ENCODE data around the gene DYRK1B.

Gene DYRK1B

GRCh38 chr19:39840492-39840891 is 6.5 kb upstream of the DYRK1B start:
- H3K4me3 ChIP-seq (ENCODE audit: control insufficient read depth in 1 of 7, extremely low read depth in 1 of 7, insufficient read depth in 4 of 7, low read depth in 2 of 7, low read length in 6 of 7): no peak overlapping the region
- no peak overlapping the region for H3K27ac ChIP-seq (ENCODE audit: insufficient read depth in 1 of 2, low read depth in 1 of 2, low read length in 2 of 2, poor library complexity in 1 of 2, severe bottlenecking in 2 of 2)
- POLR2A ChIA-PET: no interaction called here
- 96% methylated on average over 14 of the region's 17 CpGs for WGBS (ENCODE audit: insufficient coverage)
- no peaks in the 10 kb centered on the region for H3K27me3 ChIP-seq (replicated peaks in 2 of 5; ENCODE audit: control insufficient read depth in 4 of 5, insufficient read depth in 5 of 5, low read length in 4 of 5)
- no peaks in the 10 kb centered on the region for H3K9me3 ChIP-seq (ENCODE audit: control extremely low read depth in 1 of 5, control insufficient read depth in 4 of 5, insufficient read depth in 2 of 5, low read depth in 1 of 5, low read length in 4 of 5)
- peaks cover 5 to 50% (median 43%) of the 10 kb centered on the region in 4 experiments for H3K36me3 ChIP-seq (ENCODE audit: control insufficient read depth in 4 of 4, insufficient read depth in 4 of 4, low read length in 3 of 4)
- peaks cover 8 to 30% (median 24%) of the 10 kb centered on the region in 4 experiments for H3K4me1 ChIP-seq (ENCODE audit: control extremely low read depth in 1 of 4, control insufficient read depth in 4 of 4, insufficient read depth in 4 of 4, low read length in 3 of 4)
- DNase-seq: no peak
- CTCF ChIA-PET: interaction anchor here (6.9 kb wide), 1 partner anchor 50 kb away, joined by 89 read pairs; no protein-coding TSS in a partner anchor

GRCh38 chr19:39839678-39840327 is 5.8 kb upstream of the DYRK1B start:
- ChIA-PET POLR2A (no interaction called here), CTCF (interaction anchor here (1.3 kb wide), 1 partner anchor 47 kb away, joined by 3 read pairs; no protein-coding TSS in a partner anchor)
- WGBS (ENCODE audit: insufficient coverage): 98% methylated on average over 8 of the region's 13 CpGs

DNA sequence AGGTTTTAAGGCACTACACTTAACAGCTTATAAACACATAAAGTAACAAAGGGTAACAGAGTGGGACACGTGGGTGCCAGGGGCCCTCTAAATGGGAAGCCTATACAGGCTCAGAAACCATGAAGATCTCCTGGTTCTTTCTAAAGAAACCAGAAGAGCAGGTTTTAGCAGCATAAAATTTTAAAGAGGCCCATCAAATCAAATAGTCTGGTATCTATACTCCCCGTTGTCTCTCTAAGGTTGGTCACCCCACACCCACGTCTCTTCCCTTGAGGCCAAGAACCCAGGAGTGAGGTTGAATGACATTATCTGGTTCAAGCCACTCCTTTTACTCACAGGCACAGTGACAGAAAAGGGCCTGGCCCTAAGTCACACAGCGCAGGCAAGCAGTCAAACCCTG is 4.6 kb upstream of the DYRK1B start:
- Histone ChIP-seq H3K27ac (ENCODE audit: insufficient read depth in 1 of 2, low read depth in 1 of 2, low read length in 2 of 2, poor library complexity in 1 of 2, severe bottlenecking in 2 of 2) (peak overlapping the region in 1 of 2 experiments; percentile 40), H3K9me3 (ENCODE audit: control extremely low read depth in 1 of 5, control insufficient read depth in 4 of 5, insufficient read depth in 2 of 5, low read depth in 1 of 5, low read length in 4 of 5) (no peaks in the 10 kb centered on the region), H3K4me1 (ENCODE audit: control extremely low read depth in 1 of 4, control insufficient read depth in 4 of 4, insufficient read depth in 4 of 4, low read length in 3 of 4) (peaks cover 0 to 18% (median 10%) of the 10 kb centered on the region in 4 experiments), H3K4me3 (ENCODE audit: control insufficient read depth in 1 of 7, extremely low read depth in 1 of 7, insufficient read depth in 4 of 7, low read depth in 2 of 7, low read length in 6 of 7) (no peak overlapping the region), H3K27me3 (replicated peaks in 2 of 5; ENCODE audit: control insufficient read depth in 4 of 5, insufficient read depth in 5 of 5, low read length in 4 of 5) (no peaks in the 10 kb centered on the region), H3K36me3 (ENCODE audit: control insufficient read depth in 4 of 4, insufficient read depth in 4 of 4, low read length in 3 of 4) (peaks cover 5 to 61% (median 53%) of the 10 kb centered on the region in 4 experiments)
- DNase-seq: no peak
- 98% methylated on average over 4 of the region's 4 CpGs for WGBS (ENCODE audit: insufficient coverage)
- ChIA-PET CTCF (interaction anchor here (1.3 kb wide), 1 partner anchor 46 kb away, joined by 3 read pairs; no protein-coding TSS in a partner anchor), POLR2A (interaction anchor here (0.6 kb wide), 1 partner anchor 18 kb away, joined by 3 read pairs; no protein-coding TSS in a partner anchor)

More at GRCh38 chr19:39839678-39840327, 5.8 kb upstream of the DYRK1B start:
- Histone ChIP-seq H3K27ac (ENCODE audit: insufficient read depth in 1 of 2, low read depth in 1 of 2, low read length in 2 of 2, poor library complexity in 1 of 2, severe bottlenecking in 2 of 2) (peak overlapping the region in 1 of 2 experiments; percentile 40), H3K27me3 (replicated peaks in 2 of 5; ENCODE audit: control insufficient read depth in 4 of 5, insufficient read depth in 5 of 5, low read length in 4 of 5) (no peaks in the 10 kb centered on the region), H3K4me3 (ENCODE audit: control insufficient read depth in 1 of 7, extremely low read depth in 1 of 7, insufficient read depth in 4 of 7, low read depth in 2 of 7, low read length in 6 of 7) (no peak overlapping the region), H3K36me3 (ENCODE audit: control insufficient read depth in 4 of 4, insufficient read depth in 4 of 4, low read length in 3 of 4) (peaks cover 5 to 54% (median 47%) of the 10 kb centered on the region in 4 experiments), H3K9me3 (ENCODE audit: control extremely low read depth in 1 of 5, control insufficient read depth in 4 of 5, insufficient read depth in 2 of 5, low read depth in 1 of 5, low read length in 4 of 5) (no peaks in the 10 kb centered on the region), H3K4me1 (ENCODE audit: control extremely low read depth in 1 of 4, control insufficient read depth in 4 of 4, insufficient read depth in 4 of 4, low read length in 3 of 4) (peaks cover 3 to 23% (median 17%) of the 10 kb centered on the region in 4 experiments)
- DNase-seq: no peak

DNA sequence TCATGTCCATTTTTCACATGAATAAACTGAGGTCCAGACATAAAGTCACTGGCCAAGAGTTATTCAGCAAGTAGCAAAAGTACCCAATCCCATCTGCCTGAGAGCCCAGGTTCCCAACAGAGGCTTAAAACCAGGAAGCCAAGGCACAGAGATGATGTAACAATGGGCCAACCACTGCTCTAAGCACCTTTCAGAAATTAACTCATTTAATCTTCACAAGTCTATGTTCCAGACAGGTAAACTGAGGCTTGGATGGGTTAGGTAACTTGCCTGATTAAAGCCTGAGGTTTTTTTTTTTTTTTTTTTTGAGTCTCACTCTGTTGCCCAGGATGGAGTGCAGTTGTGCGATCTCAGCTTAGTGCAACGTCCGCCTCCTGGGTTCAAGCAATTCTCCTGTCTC is 4.0 kb upstream of the DYRK1B start:
- Histone ChIP-seq H3K27me3 (replicated peaks in 2 of 5; ENCODE audit: control insufficient read depth in 4 of 5, insufficient read depth in 5 of 5, low read length in 4 of 5) (no peaks in the 10 kb centered on the region), H3K36me3 (ENCODE audit: control insufficient read depth in 4 of 4, insufficient read depth in 4 of 4, low read length in 3 of 4) (peaks cover 5 to 61% (median 53%) of the 10 kb centered on the region in 4 experiments), H3K27ac (ENCODE audit: insufficient read depth in 1 of 2, low read depth in 1 of 2, low read length in 2 of 2, poor library complexity in 1 of 2, severe bottlenecking in 2 of 2) (no peak overlapping the region), H3K4me1 (ENCODE audit: control extremely low read depth in 1 of 4, control insufficient read depth in 4 of 4, insufficient read depth in 4 of 4, low read length in 3 of 4) (peaks cover 0 to 19% (median 9%) of the 10 kb centered on the region in 4 experiments), H3K9me3 (ENCODE audit: control extremely low read depth in 1 of 5, control insufficient read depth in 4 of 5, insufficient read depth in 2 of 5, low read depth in 1 of 5, low read length in 4 of 5) (no peaks in the 10 kb centered on the region), H3K4me3 (ENCODE audit: control insufficient read depth in 1 of 7, extremely low read depth in 1 of 7, insufficient read depth in 4 of 7, low read depth in 2 of 7, low read length in 6 of 7) (no peak overlapping the region)
- DNase-seq: no peak
- ChIA-PET CTCF (no interaction called here), POLR2A (interaction anchor here (0.6 kb wide), 1 partner anchor 17 kb away, joined by 3 read pairs; no protein-coding TSS in a partner anchor)
- no CpG with 5 or more reads among the region's 3 CpGs for WGBS (ENCODE audit: insufficient coverage)

GRCh38 chr19:39834287-39834841 is 402 bp upstream of the DYRK1B start:
- ChIA-PET POLR2A (interaction anchor here (0.6 to 2.1 kb wide), 3 partner anchors 8 to 1107 kb away, joined by 3 to 8 read pairs (median 4); no protein-coding TSS in a partner anchor), CTCF (interaction anchor here (1.6 to 1.7 kb wide), 2 partner anchors 10 to 11 kb away, joined by 5 to 14 read pairs; no protein-coding TSS in a partner anchor)
- 41% methylated on average over 12 of the region's 19 CpGs for WGBS (ENCODE audit: insufficient coverage)
- H3K4me1 ChIP-seq (ENCODE audit: control extremely low read depth in 1 of 4, control insufficient read depth in 4 of 4, insufficient read depth in 4 of 4, low read length in 3 of 4): peaks cover 8 to 26% (median 18%) of the 10 kb centered on the region in 4 experiments
- H3K4me3 ChIP-seq (ENCODE audit: control insufficient read depth in 1 of 7, extremely low read depth in 1 of 7, insufficient read depth in 4 of 7, low read depth in 2 of 7, low read length in 6 of 7): peak overlapping the region in 6 of 7 experiments; percentile 1 to 96 (median 86)
- peak overlapping the region; percentile 98 to 99 for H3K27ac ChIP-seq (ENCODE audit: insufficient read depth in 1 of 2, low read depth in 1 of 2, low read length in 2 of 2, poor library complexity in 1 of 2, severe bottlenecking in 2 of 2)
- H3K27me3 ChIP-seq (replicated peaks in 2 of 5; ENCODE audit: control insufficient read depth in 4 of 5, insufficient read depth in 5 of 5, low read length in 4 of 5): no peaks in the 10 kb centered on the region
- DNase-seq: no peak
- H3K36me3 ChIP-seq (ENCODE audit: control insufficient read depth in 4 of 4, insufficient read depth in 4 of 4, low read length in 3 of 4): peaks cover 8 to 73% (median 62%) of the 10 kb centered on the region in 4 experiments
- no peaks in the 10 kb centered on the region for H3K9me3 ChIP-seq (ENCODE audit: control extremely low read depth in 1 of 5, control insufficient read depth in 4 of 5, insufficient read depth in 2 of 5, low read depth in 1 of 5, low read length in 4 of 5)

GRCh38 chr19:39833160-39833463 is 850 bp downstream of the DYRK1B start:
- WGBS (ENCODE audit: insufficient coverage): 0% methylated on average over 5 of the region's 24 CpGs
- CTCF ChIA-PET: interaction anchor here (1.6 to 1.7 kb wide), 2 partner anchors 10 to 11 kb away, joined by 5 to 14 read pairs; no protein-coding TSS in a partner anchor
- no peaks in the 10 kb centered on the region for H3K9me3 ChIP-seq (ENCODE audit: control extremely low read depth in 1 of 5, control insufficient read depth in 4 of 5, insufficient read depth in 2 of 5, low read depth in 1 of 5, low read length in 4 of 5)
- H3K4me3 ChIP-seq (ENCODE audit: control insufficient read depth in 1 of 7, extremely low read depth in 1 of 7, insufficient read depth in 4 of 7, low read depth in 2 of 7, low read length in 6 of 7): peak overlapping the region; percentile 66 to 96 (median 89)
- H3K4me1 ChIP-seq (ENCODE audit: control extremely low read depth in 1 of 4, control insufficient read depth in 4 of 4, insufficient read depth in 4 of 4, low read length in 3 of 4): peaks cover 8 to 26% (median 18%) of the 10 kb centered on the region in 4 experiments
- H3K27ac ChIP-seq (ENCODE audit: insufficient read depth in 1 of 2, low read depth in 1 of 2, low read length in 2 of 2, poor library complexity in 1 of 2, severe bottlenecking in 2 of 2): peak overlapping the region; percentile 98 to 99
- H3K36me3 ChIP-seq (ENCODE audit: control insufficient read depth in 4 of 4, insufficient read depth in 4 of 4, low read length in 3 of 4): peaks cover 12 to 74% (median 59%) of the 10 kb centered on the region in 4 experiments
- POLR2A ChIA-PET: interaction anchor here (2.1 kb wide), 1 partner anchor 11 kb away, joined by 8 read pairs; no protein-coding TSS in a partner anchor
- DNase-seq: no peak
- H3K27me3 ChIP-seq (replicated peaks in 2 of 5; ENCODE audit: control insufficient read depth in 4 of 5, insufficient read depth in 5 of 5, low read length in 4 of 5): no peaks in the 10 kb centered on the region
